ENCODE data around the gene DLG1. TPM values are rescaled to one million over a fixed set of nuclear protein-coding genes. Genes with fewer than 3 reads are reported as not detected.

The DLG1 gene
- total RNA-seq, 1 experiment from 2014 or later: 89.8 TPM

DNA sequence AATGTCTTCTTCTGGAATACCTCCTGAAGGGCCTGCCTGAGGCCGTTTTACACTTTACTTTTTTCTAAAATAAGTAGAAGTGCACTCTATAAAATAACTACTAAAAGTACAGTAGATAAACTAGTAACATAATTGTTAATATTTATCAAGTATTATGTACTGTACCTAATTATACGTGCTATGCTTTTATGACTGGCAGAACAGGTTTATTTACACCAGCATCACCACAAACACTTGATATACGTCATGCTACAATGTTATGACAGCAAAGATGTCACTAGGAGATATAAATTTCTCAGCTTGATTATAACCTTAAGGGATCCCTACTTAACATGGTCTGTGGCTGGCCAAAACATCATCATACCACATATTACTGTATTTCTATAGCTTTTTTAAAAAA is 29.4 kb downstream of the DLG1 start:
- ChIA-PET CTCF (interaction anchor here (1.0 to 1.6 kb wide), 2 partner anchors 11 to 18 kb away, joined by 4 to 11 read pairs; no protein-coding TSS in a partner anchor), RAD21 (ENCODE audit: low non-redundant PET in 1 of 2, low total read pairs in 2 of 2, uncharacterized antibody in 2 of 2, unreplicated experiment in 2 of 2) (no interaction called here), POLR2A (interaction anchor here (0.7 kb wide), 1 partner anchor 29 kb away, joined by 3 read pairs; no protein-coding TSS in a partner anchor)
- H3K36me3 ChIP-seq (ENCODE audit: control insufficient read depth in 1 of 2, insufficient read depth in 2 of 2, low read length in 2 of 2): no peaks in the 10 kb centered on the region
- no TSS peak for BruUV-seq (replicated peaks)
- no peaks in the 10 kb centered on the region for H3K4me1 ChIP-seq (ENCODE audit: control insufficient read depth in 1 of 2, insufficient read depth in 2 of 2, low read length in 2 of 2)
- no peak overlapping the region for H3K4me2 ChIP-seq (ENCODE audit: low read length)
- H3K9me2 ChIP-seq (ENCODE audit: insufficient read depth): no peaks in the 10 kb centered on the region
- H3K9me3 ChIP-seq (ENCODE audit: control insufficient read depth in 1 of 2, insufficient read depth in 1 of 2, low read depth in 1 of 2, low read length in 2 of 2): no peaks in the 10 kb centered on the region
- intact Hi-C loops (cut with micrococcal nuclease): no loop called here
- H3K4me3 ChIP-seq (replicated peaks in 1 of 2; ENCODE audit: low read depth in 1 of 2, low read length in 2 of 2): no peak overlapping the region
- TF ChIP-seq ELF1 (IDR thresholded peaks at IDR 0.05; ENCODE audit: borderline replicate concordance, low read depth): no peak
- TF ChIP-seq CTCF (IDR thresholded peaks at IDR 0.05 in 2 of 3, conservative IDR thresholded peaks at IDR 0.05 in 1 of 3; ENCODE audit: borderline replicate concordance in 1 of 3, insufficient read depth in 1 of 3, low read depth in 2 of 3, low read length in 2 of 3): no peak
- no peak for TF ChIP-seq ZNF274 (IDR thresholded peaks at IDR 0.05; ENCODE audit: low read depth, low read length)
- TF ChIP-seq CEBPB (IDR thresholded peaks at IDR 0.05; ENCODE audit: low read depth): no peak
- TF ChIP-seq ATF3 (IDR thresholded peaks at IDR 0.05): no peak
- peaks cover 98% of the 10 kb centered on the region for H3K79me2 ChIP-seq (ENCODE audit: insufficient read depth, low read length)
- no peak overlapping the region for H3K9ac ChIP-seq (ENCODE audit: low read length)
- H4K20me1 ChIP-seq (ENCODE audit: insufficient read depth): peaks cover 14% of the 10 kb centered on the region; the same call in 1 of the 2 replicates
- DNase-seq (ENCODE audit: low read depth, low spot score) (no peak), ATAC-seq (no peak)
- H3K27ac ChIP-seq (ENCODE audit: low read depth, low read length): no peak overlapping the region
- H2AFZ ChIP-seq (ENCODE audit: low read depth, low read length, poor library complexity, severe bottlenecking): no peak overlapping the region
- no peaks in the 10 kb centered on the region for H3K27me3 ChIP-seq (ENCODE audit: insufficient read depth, low read length)

GRCh38 chr3:197268294-197268693 is 30.1 kb downstream of the DLG1 start:
- H3K79me2 ChIP-seq (ENCODE audit: insufficient read depth, low read length): peaks cover 98% of the 10 kb centered on the region
- no TSS peak for BruUV-seq (replicated peaks)
- H3K27ac ChIP-seq (ENCODE audit: low read depth, low read length): no peak overlapping the region
- intact Hi-C loops (cut with micrococcal nuclease): no loop called here
- H3K4me1 ChIP-seq (ENCODE audit: control insufficient read depth in 1 of 2, insufficient read depth in 2 of 2, low read length in 2 of 2): no peaks in the 10 kb centered on the region
- ChIA-PET POLR2A (interaction anchor here (1.1 kb wide), 1 partner anchor 9 kb away, joined by 3 read pairs; no protein-coding TSS in a partner anchor), RAD21 (ENCODE audit: low non-redundant PET in 1 of 2, low total read pairs in 2 of 2, uncharacterized antibody in 2 of 2, unreplicated experiment in 2 of 2) (no interaction called here), CTCF (interaction anchor here (1.0 to 1.6 kb wide), 3 partner anchors 10 to 18 kb away, joined by 4 to 11 read pairs (median 4); no protein-coding TSS in a partner anchor)
- no peaks in the 10 kb centered on the region for H3K36me3 ChIP-seq (ENCODE audit: control insufficient read depth in 1 of 2, insufficient read depth in 2 of 2, low read length in 2 of 2)
- no peak for ATAC-seq
- no peak overlapping the region for H2AFZ ChIP-seq (ENCODE audit: low read depth, low read length, poor library complexity, severe bottlenecking)
- DNase-seq (ENCODE audit: low read depth, low spot score): no peak
- H3K9ac ChIP-seq (ENCODE audit: low read length): no peak overlapping the region
- no peaks in the 10 kb centered on the region for H3K9me2 ChIP-seq (ENCODE audit: insufficient read depth)
- H3K4me2 ChIP-seq (ENCODE audit: low read length): no peak overlapping the region
- H3K4me3 ChIP-seq (replicated peaks in 1 of 2; ENCODE audit: low read depth in 1 of 2, low read length in 2 of 2): no peak overlapping the region
- no peaks in the 10 kb centered on the region for H3K27me3 ChIP-seq (ENCODE audit: insufficient read depth, low read length)
- no peaks in the 10 kb centered on the region for H3K9me3 ChIP-seq (ENCODE audit: control insufficient read depth in 1 of 2, insufficient read depth in 1 of 2, low read depth in 1 of 2, low read length in 2 of 2)
- H4K20me1 ChIP-seq (ENCODE audit: insufficient read depth): peaks cover 14% of the 10 kb centered on the region; the same call in 1 of the 2 replicates
- no peak for TF ChIP-seq POLR2AphosphoS5 (IDR thresholded peaks at IDR 0.05; ENCODE audit: low read depth, low read length)
- TF ChIP-seq TCF7L2 (IDR thresholded peaks at IDR 0.05; ENCODE audit: borderline replicate concordance, extremely low read depth, insufficient read depth, insufficient read length): no peak
- no peak for TF ChIP-seq REST (IDR thresholded peaks at IDR 0.05; ENCODE audit: low read depth)
- TF ChIP-seq MAX (IDR thresholded peaks at IDR 0.05): no peak
- no peak for TF ChIP-seq JUND (IDR thresholded peaks at IDR 0.05)
- no peak for TF ChIP-seq POLR2A (IDR thresholded peaks at IDR 0.05; ENCODE audit: borderline replicate concordance, extremely low read depth, insufficient read depth, insufficient read length)
- no peak for TF ChIP-seq SRF (IDR thresholded peaks at IDR 0.05; ENCODE audit: low read depth)
- TF ChIP-seq ATF3 (IDR thresholded peaks at IDR 0.05): no peak
- no peak for TF ChIP-seq CBX3 (IDR thresholded peaks at IDR 0.05; ENCODE audit: low read depth)
- TF ChIP-seq FOSL1 (IDR thresholded peaks at IDR 0.05; ENCODE audit: low read depth): no peak
- no peak for TF ChIP-seq SIN3A (IDR thresholded peaks at IDR 0.05; ENCODE audit: low read depth)
- no peak for TF ChIP-seq EGR1 (IDR thresholded peaks at IDR 0.05; ENCODE audit: low read depth)

All from HCT116 (cell line).